Erythroblast (primary cell): ENCODE results near the gene GBP3.

Experiments used
- GATA1 ChIP-seq: IDR thresholded peaks from 2 replicates; pipeline ENCODE4 v1.6.1; 2011; ENCODE audit warnings: low read depth, mild to moderate bottlenecking, control low read depth, low read length, moderate library complexity
- POLR2A ChIP-seq: IDR thresholded peaks from 2 replicates; pipeline ENCODE4 v1.6.1; 2011; ENCODE audit warnings: mild to moderate bottlenecking, low read length

DNA sequence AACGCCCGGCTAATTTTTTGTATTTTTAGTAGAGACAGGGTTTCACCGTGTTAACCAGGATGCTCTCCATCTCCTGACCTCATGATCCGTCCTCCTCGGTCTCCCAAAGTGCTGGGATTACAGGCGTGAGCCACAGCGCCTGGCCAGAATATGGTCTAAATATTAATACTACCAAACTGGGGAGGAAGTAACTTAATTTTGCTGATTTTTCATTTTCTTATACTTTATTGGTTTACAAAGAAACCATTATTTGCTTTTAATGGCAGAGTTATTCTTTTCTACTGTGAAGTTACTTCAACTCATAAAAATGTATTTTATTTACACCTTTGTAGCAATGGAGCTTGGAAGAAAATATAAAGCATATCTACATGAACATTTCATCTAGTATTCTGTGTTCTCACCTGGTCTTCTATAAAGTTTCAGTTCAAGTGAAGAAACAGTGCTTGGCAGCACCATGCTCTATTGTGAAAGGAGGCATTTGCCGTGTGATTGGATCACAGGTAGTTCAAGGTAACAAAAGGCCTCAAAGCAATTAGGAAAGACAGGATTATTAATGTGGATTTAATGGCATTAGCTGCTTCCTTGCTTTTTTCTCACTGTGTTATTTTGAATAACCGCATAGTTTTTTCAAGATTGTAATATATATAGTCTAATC lies 28.8 kb upstream of the GBP3 start:
- TF ChIP-seq POLR2A (no peak), GATA1 (no peak)
